Smooth muscle cell (in vitro differentiated cells): ENCODE measurements around the gene SAPCD2. TPM values are rescaled to one million over a fixed set of nuclear protein-coding genes. Genes with fewer than 3 reads are reported as not detected.

Experiments used
- DNase-seq: peaks from one replicate; lab custom pipeline; 2025; ENCODE audit not compliant: unreplicated experiment; lab: John Stamatoyannopoulos, UW
- H2AFZ ChIP-seq: fragments of 200-600 bp; sonication (generic); 2 replicates; pipeline ENCODE4 v1.6.0; 2016; ENCODE audit warnings: antibody characterized with exemption, low read depth, mild to moderate bottlenecking
- H3F3A ChIP-seq: fragments of 200-600 bp; sonication (generic); 2 replicates; pipeline ENCODE4 v1.6.0; 2017; ENCODE audit warnings: antibody characterized with exemption, low read depth
- H3K27ac ChIP-seq: fragments of 200-600 bp; sonication (generic); 2 replicates; pipeline ENCODE4 v1.5.1; 2016; ENCODE audit warnings: low read depth, mild to moderate bottlenecking
- H3K27me3 ChIP-seq: fragments of 200-600 bp; sonication (generic); 2 replicates; pipeline ENCODE4 v1.6.1; 2016; ENCODE audit warnings: low read depth, mild to moderate bottlenecking
- H3K36me3 ChIP-seq: fragments of 200-600 bp; sonication (generic); 2 replicates; pipeline ENCODE4 v1.5.1; 2016; ENCODE audit warnings: low read depth
- H3K4me1 ChIP-seq: fragments of 200-600 bp; sonication (generic); 2 replicates; pipeline ENCODE4 v1.5.1; 2016; ENCODE audit warnings: low read depth
- H3K4me2 ChIP-seq: fragments of 200-600 bp; sonication (generic); 2 replicates; pipeline ENCODE4 v1.6.0; 2016; ENCODE audit warnings: mild to moderate bottlenecking
- H3K4me3 ChIP-seq: fragments of 200-600 bp; sonication (generic); 2 replicates; pipeline ENCODE4 v1.5.1; 2016; ENCODE audit warnings: mild to moderate bottlenecking
- H3K79me2 ChIP-seq: fragments of 200-600 bp; sonication (generic); 2 replicates; pipeline ENCODE4 v1.6.0; 2016; ENCODE audit warnings: low read depth, mild to moderate bottlenecking
- H3K9ac ChIP-seq: fragments of 200-600 bp; sonication (generic); 2 replicates; pipeline ENCODE4 v1.6.0; 2016; ENCODE audit warnings: low read depth
- H3K9me3 ChIP-seq: fragments of 200-600 bp; sonication (generic); replicated peaks from 2 replicates; pipeline ENCODE4 v1.5.1; 2016; ENCODE audit warnings: low read depth
- H4K20me1 ChIP-seq: fragments of 200-600 bp; sonication (generic); 2 replicates; pipeline ENCODE4 v1.6.0; 2016; ENCODE audit warnings: low read depth
- CTCF ChIP-seq: fragments of 200-600 bp; sonication (generic); IDR thresholded peaks from 2 replicates; pipeline ENCODE4 v1.5.1; 2017; ENCODE audit warnings: borderline replicate concordance, mild to moderate bottlenecking, antibody characterized with exemption; ENCODE audit not compliant: insufficient read depth, poor library complexity, severe bottlenecking
- WGBS: methylation state at CpG from one replicate; pipeline ENCODE4 v1.1.7; 2016; ENCODE audit warnings: low lambda C conversion rate; 5-methylcytosine and 5-hydroxymethylcytosine counted together
- polyA plus RNA-seq: library from polyadenylated mRNA; unstranded; fragments of >200 nt; fragmentation: Nextera tagmentation; extraction: Ambion mirVana; gene quantifications from 2 replicates; pipeline ENCODE4 v1.2.1, GENCODE V29; 2016
- total RNA-seq: library from RNA; depleted of rRNA; stranded (reverse); fragments of >200 nt; gene quantifications from 2 replicates; pipeline ENCODE4 v1.2.3, GENCODE V29; 2014

SAPCD2 gene
- total and polyA plus RNA-seq, 2 experiments from 2014 or later, result 1.9 to 3.9 TPM

- H3K4me1 ChIP-seq, result peaks cover 20% of the 10 kb centered on the region
- peaks cover 18% of the 10 kb centered on the region for H3F3A ChIP-seq
- no peak overlapping the region for H2AFZ ChIP-seq
- H3K9me3 ChIP-seq, result no peaks in the 10 kb centered on the region
- no peak overlapping the region for H3K9ac ChIP-seq
- peak overlapping the region; percentile 75 for H3K4me3 ChIP-seq
- no peaks in the 10 kb centered on the region for H3K27me3 ChIP-seq
- DNase-seq, result no peak
- no peak overlapping the region for H3K27ac ChIP-seq
- 95% methylated on average over 5 of the region's 5 CpGs for WGBS
- H3K79me2 ChIP-seq, result peaks cover 19% of the 10 kb centered on the region
- peaks cover 13% of the 10 kb centered on the region for H4K20me1 ChIP-seq
- TF ChIP-seq CTCF, result no peak
- H3K36me3 ChIP-seq, result no peaks in the 10 kb centered on the region
- H3K4me2 ChIP-seq, result peak overlapping the region; percentile 96
Measured at GRCh38 chr9:137088121-137088520, 17.8 kb upstream of the SAPCD2 start.

- DNase-seq, result no peak
- Histone ChIP-seq H2AFZ (peak overlapping the region; percentile 81), H3K27me3 (no peaks in the 10 kb centered on the region), H3K36me3 (no peaks in the 10 kb centered on the region), H3K9me3 (no peaks in the 10 kb centered on the region), H4K20me1 (peaks cover 6% of the 10 kb centered on the region), H3K4me2 (peak overlapping the region; percentile 96), H3K79me2 (peaks cover 19% of the 10 kb centered on the region), H3F3A (peaks cover 24% of the 10 kb centered on the region), H3K27ac (peak overlapping the region; percentile 79), H3K4me1 (peaks cover 20% of the 10 kb centered on the region), H3K4me3 (peak overlapping the region; percentile 75), H3K9ac (peak overlapping the region; percentile 86)
- 11% methylated on average over 22 of the region's 22 CpGs for WGBS
- no peak for TF ChIP-seq CTCF
Measured at GRCh38 chr9:137087409-137087925, 17.1 kb upstream of the SAPCD2 start.

GRCh38 chr9:137086531-137087408, 16.4 kb upstream of the SAPCD2 start, which contains the start of gene MAN1B1:
Gene MAN1B1, plus strand, starts transcription at chr9:137086985. Its CDS starts 15 bp downstream, at chr9:137087000.
- DNase-seq, result peak; percentile 91
- H3K79me2 ChIP-seq, result peaks cover 19% of the 10 kb centered on the region
- H2AFZ ChIP-seq, result peak within 1 kb of the TSS; percentile 81
- H3K4me2 ChIP-seq, result peak within 1 kb of the TSS; percentile 96
- H3F3A ChIP-seq, result peaks cover 29% of the 10 kb centered on the region
- 1% methylated on average over 94 of the region's 101 CpGs for WGBS
- no peaks in the 10 kb centered on the region for H3K36me3 ChIP-seq
- no peaks in the 10 kb centered on the region for H3K9me3 ChIP-seq
- peak within 1 kb of the TSS; percentile 86 for H3K9ac ChIP-seq
- TF ChIP-seq CTCF, result no peak
- no peaks in the 10 kb centered on the region for H3K27me3 ChIP-seq
- H3K27ac ChIP-seq, result peak within 1 kb of the TSS; percentile 79
- H4K20me1 ChIP-seq, result peaks cover 6% of the 10 kb centered on the region
- peaks cover 20% of the 10 kb centered on the region for H3K4me1 ChIP-seq
- peak within 1 kb of the TSS; percentile 75 for H3K4me3 ChIP-seq
